Tibial nerve (tissue), 4 donors: ENCODE results near the gene SAG.

ENCODE experiments used
- EP300 ChIP-seq, 2 donors: sonication (generic); formaldehyde crosslinking; IDR thresholded peaks; one replicate each; pipeline ENCODE4 v1.6.1; 2017; ENCODE audit warnings: antibody characterized with exemption in 2 of 2, mild to moderate bottlenecking in 1 of 2
- POLR2A ChIP-seq, 2 donors: fragments of 450-650 bp; IDR thresholded peaks; one replicate each; pipeline ENCODE4 v1.6.1; 2017; ENCODE audit warnings: antibody characterized with exemption in 2 of 2, mild to moderate bottlenecking in 2 of 2, moderate library complexity in 2 of 2
- TF ChIP-seq, protein P1 (sequence below), 5 experiments: fragments of 200-600 bp in 3 of 5; fragments of 450-650 bp in 2 of 5; sonication (generic) in 3 of 5; IDR thresholded peaks; one replicate each; pipeline ENCODE4 v1.5.1; 2016 to 2019; ENCODE audit warnings: antibody characterized with exemption in 5 of 5, mild to moderate bottlenecking in 3 of 5, moderate library complexity in 2 of 5

DNA sequence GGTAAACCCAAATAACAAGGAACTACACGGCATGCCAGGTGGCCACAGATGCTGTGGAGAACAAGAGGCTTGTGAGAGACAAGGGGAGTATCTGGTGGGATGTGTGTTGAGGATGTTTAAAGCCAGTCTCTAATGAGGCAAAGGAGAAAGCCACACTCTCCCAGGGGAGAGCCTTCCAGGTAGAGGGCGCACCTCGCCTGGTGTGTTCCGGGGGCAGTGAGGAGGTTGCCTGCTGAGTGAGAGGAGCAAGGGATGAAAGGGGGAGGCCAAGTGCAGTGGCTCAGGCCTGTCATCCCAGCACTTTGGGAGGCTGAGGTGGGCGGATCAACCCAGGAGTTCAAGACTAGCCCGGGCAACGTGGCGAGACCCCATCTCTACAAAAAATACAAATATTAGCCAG lies 16.2 kb downstream of the SAG start:
- TF ChIP-seq, protein P1, sequence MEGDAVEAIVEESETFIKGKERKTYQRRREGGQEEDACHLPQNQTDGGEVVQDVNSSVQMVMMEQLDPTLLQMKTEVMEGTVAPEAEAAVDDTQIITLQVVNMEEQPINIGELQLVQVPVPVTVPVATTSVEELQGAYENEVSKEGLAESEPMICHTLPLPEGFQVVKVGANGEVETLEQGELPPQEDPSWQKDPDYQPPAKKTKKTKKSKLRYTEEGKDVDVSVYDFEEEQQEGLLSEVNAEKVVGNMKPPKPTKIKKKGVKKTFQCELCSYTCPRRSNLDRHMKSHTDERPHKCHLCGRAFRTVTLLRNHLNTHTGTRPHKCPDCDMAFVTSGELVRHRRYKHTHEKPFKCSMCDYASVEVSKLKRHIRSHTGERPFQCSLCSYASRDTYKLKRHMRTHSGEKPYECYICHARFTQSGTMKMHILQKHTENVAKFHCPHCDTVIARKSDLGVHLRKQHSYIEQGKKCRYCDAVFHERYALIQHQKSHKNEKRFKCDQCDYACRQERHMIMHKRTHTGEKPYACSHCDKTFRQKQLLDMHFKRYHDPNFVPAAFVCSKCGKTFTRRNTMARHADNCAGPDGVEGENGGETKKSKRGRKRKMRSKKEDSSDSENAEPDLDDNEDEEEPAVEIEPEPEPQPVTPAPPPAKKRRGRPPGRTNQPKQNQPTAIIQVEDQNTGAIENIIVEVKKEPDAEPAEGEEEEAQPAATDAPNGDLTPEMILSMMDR (IDR thresholded peaks at IDR 0.05), result no peak
- no peak for TF ChIP-seq POLR2A (IDR thresholded peaks at IDR 0.05)
- no peak for TF ChIP-seq EP300 (IDR thresholded peaks at IDR 0.05)
